SU-DHL-6 (cell line): ENCODE results near the gene TFEB.

Source experiments
- EZH2phosphoT487 ChIP-seq: fragments of 200-600 bp; sonication (generic), shearing (Covaris generic); conservative IDR thresholded peaks from 2 replicates; pipeline ENCODE4 v1.6.1; 2018; ENCODE audit warnings: mild to moderate bottlenecking, antibody characterized with exemption, low read length, moderate library complexity, mixed read lengths
- TF ChIP-seq, protein P1 (sequence below): fragments of 200-600 bp; sonication (generic); IDR thresholded peaks from one replicate; pipeline ENCODE4 v1.5.1; 2017; ENCODE audit warnings: antibody characterized with exemption, mild to moderate bottlenecking, low read length, moderate library complexity; ENCODE audit not compliant: insufficient read depth, poor library complexity, severe bottlenecking

DNA sequence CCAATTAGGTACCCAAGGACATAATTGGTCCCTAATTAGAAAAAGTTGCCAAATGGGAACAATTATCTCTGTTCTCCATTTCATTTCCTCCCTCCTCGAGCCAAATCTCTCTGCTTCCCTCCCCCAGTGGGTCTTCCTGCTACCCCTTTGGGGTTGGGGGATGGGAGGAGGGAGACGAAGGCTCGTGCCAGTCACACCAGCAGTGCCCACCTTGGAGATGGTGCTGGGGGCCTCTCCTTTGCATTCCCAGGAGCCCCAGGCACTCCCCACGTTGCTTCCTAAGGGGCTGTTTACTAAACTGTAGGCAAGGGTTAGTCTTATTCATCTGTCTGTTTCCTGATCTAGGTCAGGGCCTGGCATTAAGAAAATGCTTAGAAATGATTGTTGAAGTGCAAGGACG is 64.0 kb downstream of the TFEB start:
- TF ChIP-seq EZH2phosphoT487, result no peak; the same call in 1 of the 2 replicates
- TF ChIP-seq, protein P1, sequence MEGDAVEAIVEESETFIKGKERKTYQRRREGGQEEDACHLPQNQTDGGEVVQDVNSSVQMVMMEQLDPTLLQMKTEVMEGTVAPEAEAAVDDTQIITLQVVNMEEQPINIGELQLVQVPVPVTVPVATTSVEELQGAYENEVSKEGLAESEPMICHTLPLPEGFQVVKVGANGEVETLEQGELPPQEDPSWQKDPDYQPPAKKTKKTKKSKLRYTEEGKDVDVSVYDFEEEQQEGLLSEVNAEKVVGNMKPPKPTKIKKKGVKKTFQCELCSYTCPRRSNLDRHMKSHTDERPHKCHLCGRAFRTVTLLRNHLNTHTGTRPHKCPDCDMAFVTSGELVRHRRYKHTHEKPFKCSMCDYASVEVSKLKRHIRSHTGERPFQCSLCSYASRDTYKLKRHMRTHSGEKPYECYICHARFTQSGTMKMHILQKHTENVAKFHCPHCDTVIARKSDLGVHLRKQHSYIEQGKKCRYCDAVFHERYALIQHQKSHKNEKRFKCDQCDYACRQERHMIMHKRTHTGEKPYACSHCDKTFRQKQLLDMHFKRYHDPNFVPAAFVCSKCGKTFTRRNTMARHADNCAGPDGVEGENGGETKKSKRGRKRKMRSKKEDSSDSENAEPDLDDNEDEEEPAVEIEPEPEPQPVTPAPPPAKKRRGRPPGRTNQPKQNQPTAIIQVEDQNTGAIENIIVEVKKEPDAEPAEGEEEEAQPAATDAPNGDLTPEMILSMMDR, result no peak
